Endothelial cell of umbilical vein (primary cell): ENCODE results near the gene KLHL18. TPM values are rescaled to one million over a fixed set of nuclear protein-coding genes. Genes with fewer than 3 reads are reported as not detected.

Source experiments
- BruUV-seq: library from RNA; stranded (reverse); fragments of 400-500 nt; replicated peaks from 2 replicates; lab custom pipeline; 2021; lab: Mats Ljungman, UMichigan
- CTCF ChIA-PET: fragments of 300-600, 350-600 bp; sonication (Branson Sonifier 250); formaldehyde crosslinking; loops from one replicate; lab custom pipeline; 2021; ENCODE audit warnings: antibody characterized with exemption, inconsistent platforms; lab: Charles Lee
- POLR2A ChIA-PET: fragments of 300-600, 350-600 bp; sonication (Branson Sonifier 250); formaldehyde crosslinking; loops from one replicate; lab custom pipeline; 2021; ENCODE audit warnings: antibody characterized with exemption, inconsistent platforms; lab: Charles Lee
- DNase-seq: peaks from one replicate; pipeline ENCODE4 v3.0.0-alpha.2; 2011; ENCODE audit warnings: low read depth, low spot score
- FAIRE-seq: peaks from 2 replicates; lab custom pipeline; 2011; peaks lifted over from hg19 to GRCh38; lab: Jason Lieb, UNC
- H2AFZ ChIP-seq: 2 replicates; pipeline ENCODE4 v1.6.0; 2012; ENCODE audit warnings: low read depth, low read length, control low read depth, inconsistent platforms
- H3K27ac ChIP-seq: 2 replicates; pipeline ENCODE4 v1.5.1; 2011; ENCODE audit warnings: low read depth, mild to moderate bottlenecking, control low read depth, low read length, moderate library complexity; ENCODE audit not compliant: insufficient read depth
- H3K27me3 ChIP-seq, 2 experiments: 2 replicates each; pipeline versions ENCODE4 v1.6.0 to v1.6.1; 2011; ENCODE audit warnings: low read length in 2 of 2, mixed read lengths in 1 of 2; ENCODE audit not compliant: control insufficient read depth in 2 of 2, insufficient read depth in 2 of 2
- H3K36me3 ChIP-seq, 2 experiments: 2 replicates in 1 of 2; 3 replicates in 1 of 2; pipeline ENCODE4 v1.5.1; 2011; ENCODE audit warnings: low read length in 2 of 2, mild to moderate bottlenecking in 1 of 2, moderate library complexity in 1 of 2; ENCODE audit not compliant: control insufficient read depth in 2 of 2, insufficient read depth in 2 of 2; ENCODE audit errors: extremely low read depth in 1 of 2
- H3K4me1 ChIP-seq: 3 replicates; pipeline ENCODE4 v1.5.1; 2011; ENCODE audit warnings: mild to moderate bottlenecking, low read length; ENCODE audit not compliant: control insufficient read depth, insufficient read depth; ENCODE audit errors: extremely low read depth
- H3K4me2 ChIP-seq: 2 replicates; pipeline ENCODE4 v1.6.1; 2011; ENCODE audit warnings: low read length, control low read depth, mixed read lengths; ENCODE audit not compliant: insufficient read depth
- H3K4me3 ChIP-seq, 3 experiments: fragments of 200-600 bp in 1 of 3; sonication (generic), shearing (Covaris generic) in 1 of 3; replicated peaks in 1 of 3; 2 replicates each; pipeline ENCODE4 v1.5.1; 2011 to 2016; ENCODE audit warnings: control low read depth in 3 of 3, low read length in 3 of 3, mild to moderate bottlenecking in 2 of 3, inconsistent platforms in 1 of 3, low read depth in 1 of 3, moderate library complexity in 1 of 3; ENCODE audit not compliant: insufficient read depth in 1 of 3
- H3K79me2 ChIP-seq: 2 replicates; pipeline ENCODE4 v1.6.0; 2012; ENCODE audit warnings: low read length, inconsistent platforms; ENCODE audit not compliant: control insufficient read depth, insufficient read depth
- H3K9ac ChIP-seq: replicated peaks from 2 replicates; pipeline ENCODE3; 2011; ENCODE audit warnings: low read length, control low read depth; ENCODE audit not compliant: insufficient read depth; ENCODE audit errors: extremely low read depth
- H3K9me1 ChIP-seq: replicated peaks from 3 replicates; pipeline ENCODE4 v1.6.0; 2011; ENCODE audit warnings: mild to moderate bottlenecking, low read length; ENCODE audit not compliant: control insufficient read depth, insufficient read depth; ENCODE audit errors: extremely low read depth
- H3K9me3 ChIP-seq: replicated peaks from 2 replicates; pipeline ENCODE4 v1.5.1; 2012; ENCODE audit warnings: low read length, inconsistent platforms; ENCODE audit not compliant: control insufficient read depth, insufficient read depth
- H4K20me1 ChIP-seq: replicated peaks from 2 replicates; pipeline ENCODE3; 2011; ENCODE audit warnings: mild to moderate bottlenecking, low read length; ENCODE audit not compliant: control insufficient read depth, insufficient read depth; ENCODE audit errors: extremely low read depth
- CTCF ChIP-seq, 2 donors: IDR thresholded peaks; 1 replicate in 1 of 2; 2 replicates in 1 of 2; pipeline ENCODE4 v1.5.1; 2011; ENCODE audit warnings: low read length in 2 of 2, mild to moderate bottlenecking in 2 of 2, moderate library complexity in 2 of 2, control low read depth in 1 of 2, inconsistent platforms in 1 of 2, low read depth in 1 of 2; ENCODE audit not compliant: insufficient read depth in 1 of 2; ENCODE audit errors: extremely low read depth in 1 of 2
- EZH2 ChIP-seq: IDR thresholded peaks from 2 replicates; pipeline ENCODE4 v1.6.1; 2012; ENCODE audit warnings: borderline replicate concordance, low read depth, mild to moderate bottlenecking, moderate library complexity, low read length, inconsistent platforms; ENCODE audit not compliant: severe bottlenecking
- FOS ChIP-seq: IDR thresholded peaks from 2 replicates; pipeline ENCODE4 v1.6.1; 2011; ENCODE audit warnings: mild to moderate bottlenecking, low read length, moderate library complexity, borderline replicate concordance; ENCODE audit not compliant: insufficient read depth
- GATA2 ChIP-seq: IDR thresholded peaks from 2 replicates; pipeline ENCODE4 v1.7.0; 2011; ENCODE audit warnings: low read depth, mild to moderate bottlenecking, moderate library complexity, mixed read lengths, low read length; ENCODE audit not compliant: insufficient read length, insufficient read depth
- JUN ChIP-seq: IDR thresholded peaks from 2 replicates; pipeline ENCODE4 v1.6.1; 2011; ENCODE audit warnings: borderline replicate concordance, low read depth; ENCODE audit not compliant: insufficient read length, insufficient read depth
- MAX ChIP-seq: IDR thresholded peaks from 2 replicates; pipeline ENCODE4 v1.6.1; 2011; ENCODE audit not compliant: insufficient read depth, insufficient read length
- MYC ChIP-seq: IDR thresholded peaks from one replicate; pipeline ENCODE4 v1.6.1; 2011; ENCODE audit warnings: mild to moderate bottlenecking, low read depth, low read length
- POLR2A ChIP-seq: IDR thresholded peaks from 2 replicates; pipeline ENCODE4 v1.6.1; 2012; ENCODE audit warnings: low read depth, mild to moderate bottlenecking, control low read depth, low read length
- POLR2AphosphoS5 ChIP-seq: IDR thresholded peaks from 2 replicates; pipeline ENCODE4 v1.6.1; 2012; ENCODE audit warnings: low read depth, mild to moderate bottlenecking, control low read depth, low read length, moderate library complexity; ENCODE audit not compliant: insufficient read depth
- dilution Hi-C: fragments of 300-500 bp; cut with MboI; formaldehyde crosslinking; loops from one replicate; pipeline ENCODE4 v1.15.0; 2019; ENCODE audit warnings: low sequenced_read_pairs; ENCODE audit not compliant: extremely low pct_ligation_motif_present
- intact Hi-C: fragments of 100-400 bp; cut with micrococcal nuclease; formaldehyde crosslinking; loops from one replicate; pipeline ENCODE4 v1.10.0; 2022
- polyA plus RNA-seq, 4 experiments: library from polyadenylated mRNA; depleted of rRNA in 3 of 4; stranded (reverse) in 3 of 4; unstranded in 1 of 4; fragments of >200 nt; gene quantifications; 2 replicates each; pipeline versions ENCODE4 v1.2.1 to v1.2.3, GENCODE V29; 2011 to 2012; ENCODE audit warnings: missing spikeins in 1 of 4
- total RNA-seq: library from RNA; stranded (reverse); gene quantifications from 2 replicates; pipeline ENCODE4 v1.2.3, GENCODE V29; 2021

Gene KLHL18
- total and polyA plus RNA-seq, 2 donors (not counting 3 experiments of a cell fraction or from before 2014, with no cell fraction given): 43.4 to 58.1 TPM

- H3K9ac ChIP-seq: no peak overlapping the region
- no peak for TF ChIP-seq JUN
- TF ChIP-seq GATA2: no peak
- no peak for TF ChIP-seq EZH2
- TF ChIP-seq MYC: no peak
- TF ChIP-seq MAX: no peak
- no peak for TF ChIP-seq CTCF (IDR thresholded peaks at IDR 0.05; ENCODE audit: extremely low read depth in 1 of 2, insufficient read depth in 1 of 2, low read depth in 1 of 2, low read length in 2 of 2)
- no peak for TF ChIP-seq FOS
- TF ChIP-seq POLR2AphosphoS5: no peak
- no peak for TF ChIP-seq POLR2A
- H4K20me1 ChIP-seq: peaks cover 2% of the 10 kb centered on the region
- H3K27me3 ChIP-seq: no peaks in the 10 kb centered on the region
- DNase-seq (no peak), FAIRE-seq (no peak)
- peaks cover 73% of the 10 kb centered on the region for H3K79me2 ChIP-seq
- H3K4me1 ChIP-seq: peaks cover 12% of the 10 kb centered on the region
- no peak overlapping the region for H3K4me2 ChIP-seq
- dilution Hi-C loops (no loop called here), intact Hi-C loops (loop anchor here (5.0 kb wide), 2 partner anchors 102 to 222 kb away; partner anchors contain the start of genes KIF9, KLHL18 and SETD2)
- no peaks in the 10 kb centered on the region for H3K9me1 ChIP-seq
- ChIA-PET POLR2A (interaction anchor here (0.6 kb wide), 1 partner anchor 9 kb away, joined by 3 read pairs; no protein-coding TSS in a partner anchor), CTCF (no interaction called here)
- no peaks in the 10 kb centered on the region for H3K9me3 ChIP-seq
- H3K4me3 ChIP-seq: no peak overlapping the region
- BruUV-seq: no TSS peak
- no peak overlapping the region for H3K27ac ChIP-seq
- no peaks in the 10 kb centered on the region for H3K36me3 ChIP-seq
- no peak overlapping the region for H2AFZ ChIP-seq
Observed at GRCh38 chr3:47384425-47384824, 101.7 kb downstream of the KLHL18 start.
